Measurements from ENCODE around the gene OR2D2.
"Not testable (repeated sequence)": the region's sequence is repeated elsewhere in the genome, so short reads cannot be mapped to it uniquely, and the experiment has no call there.

OR2D2 gene, protein sequence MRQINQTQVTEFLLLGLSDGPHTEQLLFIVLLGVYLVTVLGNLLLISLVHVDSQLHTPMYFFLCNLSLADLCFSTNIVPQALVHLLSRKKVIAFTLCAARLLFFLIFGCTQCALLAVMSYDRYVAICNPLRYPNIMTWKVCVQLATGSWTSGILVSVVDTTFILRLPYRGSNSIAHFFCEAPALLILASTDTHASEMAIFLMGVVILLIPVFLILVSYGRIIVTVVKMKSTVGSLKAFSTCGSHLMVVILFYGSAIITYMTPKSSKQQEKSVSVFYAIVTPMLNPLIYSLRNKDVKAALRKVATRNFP

DNA sequence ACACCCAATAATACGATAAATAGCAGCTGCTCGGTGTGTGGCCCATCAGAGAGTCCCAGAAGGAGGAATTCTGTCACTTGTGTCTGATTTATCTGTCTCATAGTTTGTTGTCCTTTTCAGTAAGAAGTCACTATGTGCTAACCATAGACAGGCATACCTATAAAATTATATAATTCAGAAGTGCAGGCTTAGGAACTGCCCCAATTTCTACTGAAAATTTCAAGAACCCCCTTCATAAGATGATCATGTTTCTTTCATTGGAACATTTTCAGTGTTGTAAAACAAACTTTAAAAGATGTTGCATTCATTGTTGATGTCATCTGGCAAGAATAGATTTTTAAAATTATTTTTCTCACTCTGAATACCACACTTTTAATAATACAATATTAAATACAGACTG lies at the start of gene OR2D2:
Gene OR2D2 (minus strand): TSS at position 101 of the 400 bp plus-strand sequence. CDS start 0 bp downstream, at position 101.
- DNase-seq (ENCODE audit: low spot score) = no peak

DNA sequence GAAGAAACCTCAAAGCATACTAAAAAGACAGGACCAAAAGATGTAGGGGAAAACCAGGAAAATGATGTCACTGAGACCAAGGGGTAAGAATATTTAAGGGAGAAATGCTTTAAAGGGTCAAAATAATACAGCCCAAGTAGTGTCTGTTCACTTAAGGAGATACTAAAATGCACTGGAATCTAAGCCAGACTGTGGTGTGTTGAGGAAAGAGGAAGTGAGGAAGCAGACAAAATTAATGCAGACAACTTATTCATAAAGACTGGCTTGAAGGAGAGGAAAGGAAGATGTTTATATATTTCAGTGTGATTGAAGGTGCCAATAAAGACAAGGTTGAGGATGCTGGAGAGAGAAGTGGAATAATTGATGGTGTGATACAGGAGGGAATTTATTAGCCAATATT lies 49.7 kb upstream of the OR2D2 start:
- no peak for DNase-seq (ENCODE audit: low spot score)

DNA sequence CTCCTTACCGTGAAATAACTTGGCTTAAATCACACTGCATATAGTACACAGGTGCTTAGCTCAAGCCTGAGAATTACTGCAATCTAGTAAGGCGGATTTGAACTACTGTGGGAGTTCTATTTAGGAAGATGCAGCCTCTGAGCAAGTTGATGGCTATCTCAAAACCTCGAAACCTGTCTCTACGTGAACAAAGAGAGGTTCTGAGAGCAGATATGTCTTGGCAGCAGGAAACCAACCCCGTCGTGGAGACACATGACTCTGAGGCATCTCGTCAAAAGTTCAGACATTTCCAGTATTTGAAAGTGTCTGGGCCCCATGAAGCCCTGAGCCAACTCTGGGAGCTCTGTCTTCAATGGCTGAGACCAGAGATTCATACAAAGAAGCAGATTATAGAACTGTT lies 39.8 kb upstream of the OR2D2 start:
- DNase-seq (ENCODE audit: low spot score) = no peak

DNA sequence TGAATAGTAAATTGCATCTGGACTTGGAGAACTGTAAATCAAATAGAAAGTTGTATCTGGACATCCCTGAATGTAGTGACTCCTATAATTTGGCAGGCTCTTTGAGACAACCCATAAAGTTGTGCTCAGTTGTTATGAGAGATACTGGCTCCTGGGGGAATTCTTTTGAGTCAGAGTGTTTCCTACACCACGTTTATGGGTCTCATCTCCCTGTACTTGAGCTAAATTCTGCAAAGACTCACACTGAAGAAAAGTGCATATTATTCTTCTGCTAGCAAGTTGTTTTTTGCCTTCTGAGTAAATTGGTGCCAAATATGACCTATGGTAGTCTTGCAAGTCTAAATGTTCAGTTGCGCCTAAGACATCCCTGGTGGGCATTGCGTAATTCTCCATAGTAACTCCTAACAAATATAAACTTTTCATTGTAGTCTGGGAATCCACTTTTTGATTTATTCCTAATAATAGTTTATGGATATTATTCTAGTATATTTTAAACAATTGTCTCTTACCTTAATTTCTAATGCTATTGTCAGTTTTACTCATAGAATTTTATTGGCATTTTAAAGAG lies 38.9 kb upstream of the OR2D2 start:
- DNase-seq (ENCODE audit: low spot score) = no peak

DNA sequence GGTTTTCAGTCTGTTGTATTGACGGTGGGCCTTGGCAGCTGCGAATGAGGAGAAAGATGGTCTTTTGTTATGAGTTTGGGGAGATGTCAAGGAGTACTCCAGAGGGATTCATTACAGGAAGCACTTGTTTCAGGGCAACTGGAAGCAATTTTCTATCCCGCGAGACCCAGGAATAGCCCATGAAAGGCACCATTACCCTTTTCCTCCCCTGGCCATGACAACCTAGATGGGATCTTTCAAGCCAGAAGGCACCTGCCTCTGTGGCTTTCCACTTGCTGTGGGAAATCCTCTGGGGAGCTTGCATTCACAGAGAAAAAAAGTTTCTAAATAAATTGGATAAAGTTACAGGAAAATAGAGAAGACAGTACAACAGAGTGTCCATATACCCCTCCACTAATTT lies 36.6 kb upstream of the OR2D2 start:
- DNase-seq (ENCODE audit: low spot score) = no peak

DNA sequence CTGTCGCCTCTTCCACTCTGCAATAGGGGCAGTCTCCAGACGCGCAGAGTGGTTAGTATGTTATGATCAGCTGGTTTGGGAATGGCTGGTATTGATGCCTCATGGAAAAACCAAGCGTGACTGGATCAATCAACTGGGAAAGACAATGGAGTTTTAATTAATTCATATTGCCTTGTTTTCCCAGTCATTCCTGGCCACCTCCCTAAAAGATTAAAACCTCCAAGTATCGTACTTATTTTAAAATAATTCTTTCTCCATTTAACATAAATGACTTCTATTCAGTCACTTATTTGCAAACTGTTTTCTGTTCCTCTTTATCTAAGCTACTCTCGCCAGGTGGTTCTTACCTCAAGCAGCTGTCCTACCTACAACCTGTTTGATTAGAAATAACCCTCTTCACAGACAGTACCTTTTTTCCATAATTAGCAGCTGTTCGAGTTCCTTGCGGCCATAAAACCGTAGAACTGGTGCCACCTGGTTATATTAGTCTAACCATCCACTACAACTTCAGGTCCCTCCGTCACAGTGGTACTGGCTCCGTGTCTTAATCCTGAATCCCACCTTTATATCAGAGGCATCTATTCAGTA lies 34.8 kb upstream of the OR2D2 start:
- peak; percentile 70 for DNase-seq (ENCODE audit: low spot score)

DNA sequence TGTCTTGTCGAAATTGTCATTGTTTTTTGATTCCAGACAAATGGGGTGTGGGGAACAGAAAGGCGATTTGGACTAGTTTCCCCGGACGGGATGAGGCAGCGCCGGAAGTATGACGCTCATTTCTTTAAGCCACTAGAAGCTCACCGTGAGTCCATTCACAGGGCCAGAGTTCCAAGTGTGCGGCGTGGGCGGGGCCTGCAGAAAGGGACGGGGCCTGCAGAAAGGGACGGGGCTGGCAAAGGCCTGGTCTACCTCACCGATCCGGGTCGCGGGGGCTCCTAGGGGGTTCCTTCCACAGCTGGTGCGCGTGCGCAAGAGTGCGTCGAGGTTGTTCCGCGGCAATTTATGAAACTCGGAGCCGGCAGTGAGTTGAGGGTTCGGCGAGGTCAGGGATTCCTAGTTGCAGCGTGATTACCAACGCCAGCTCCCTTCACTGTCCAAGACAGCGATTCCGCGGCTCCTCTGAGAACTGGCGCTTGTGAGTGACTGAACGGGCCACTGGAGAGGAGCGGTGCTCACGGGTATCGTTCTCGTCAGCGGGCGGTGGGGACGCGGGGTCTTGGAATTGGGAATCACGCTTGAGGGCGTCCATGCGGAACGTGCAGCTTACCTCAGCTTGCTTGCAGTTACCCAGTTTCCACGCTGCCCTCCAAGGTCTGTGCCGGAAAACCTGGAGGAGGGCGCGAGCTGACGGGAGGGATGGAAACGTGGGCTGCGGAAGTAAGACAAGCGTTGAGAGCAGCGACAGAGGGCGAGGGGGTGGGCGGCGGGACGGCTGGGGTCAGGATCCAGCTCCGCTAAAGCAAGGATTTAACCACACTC lies 34.1 kb upstream of the OR2D2 start, which contains the start of gene ZNF215:
Gene ZNF215 (plus strand): TSS at position 219 of the 822 bp plus-strand sequence. CDS start 5,847 bp downstream, outside the sequence.
- peak; percentile 76 for DNase-seq (ENCODE audit: low spot score)

DNA sequence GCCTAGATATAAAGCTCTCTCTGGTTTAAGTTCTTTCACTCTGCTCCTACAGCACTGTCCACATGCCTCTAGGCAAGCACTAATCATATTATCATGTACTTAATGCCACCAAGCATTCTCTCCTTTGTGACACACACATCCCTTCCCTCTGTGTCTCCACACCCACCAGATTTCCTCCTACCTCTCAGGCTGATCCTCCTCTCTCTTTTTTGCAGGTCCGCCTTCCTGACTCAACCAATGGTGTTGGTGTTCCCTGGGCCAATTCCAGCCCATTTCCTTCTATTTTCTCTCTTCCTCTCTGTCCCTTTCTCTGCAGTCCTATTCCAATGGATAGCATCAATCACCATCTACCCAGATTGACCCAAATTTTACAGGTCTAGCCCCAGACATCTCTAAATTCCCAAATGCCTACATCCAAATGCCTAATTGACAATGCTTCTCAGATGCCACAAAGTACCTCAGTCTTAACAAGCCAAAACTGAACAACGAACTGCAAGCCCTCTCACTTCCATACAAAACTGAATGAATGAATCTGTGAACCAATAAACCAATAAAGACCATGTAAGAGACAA lies 33.4 kb upstream of the OR2D2 start:
- DNase-seq (ENCODE audit: low spot score) = no peak

DNA sequence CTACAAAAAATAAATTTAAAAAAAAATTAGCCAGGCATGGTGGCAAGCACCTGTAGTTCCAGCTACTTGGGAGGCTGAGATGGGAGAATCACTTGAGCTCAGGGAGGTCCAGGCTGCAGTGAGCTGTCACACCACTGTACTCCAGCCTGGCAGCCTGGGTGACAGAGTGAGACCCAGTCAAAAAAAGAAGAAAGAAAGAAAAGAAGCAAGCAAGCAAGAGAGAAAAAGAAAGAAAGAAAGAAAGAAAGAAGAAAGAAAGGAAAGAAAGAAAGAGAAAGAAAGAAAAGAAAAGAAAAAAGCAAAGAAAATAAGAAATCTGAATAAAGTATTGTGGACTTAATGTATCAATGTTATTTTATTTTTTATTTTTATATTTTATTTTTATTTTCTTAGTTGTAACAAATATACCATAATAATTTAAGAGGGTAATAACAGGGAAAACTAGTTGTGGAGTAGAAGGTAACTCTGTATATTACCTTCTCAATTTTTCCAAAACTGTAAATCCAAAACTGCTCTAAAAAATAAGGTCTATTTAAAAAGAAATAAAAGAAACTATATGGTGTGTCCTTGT lies 32.8 kb upstream of the OR2D2 start:
- no peak for DNase-seq (ENCODE audit: low spot score)

DNA sequence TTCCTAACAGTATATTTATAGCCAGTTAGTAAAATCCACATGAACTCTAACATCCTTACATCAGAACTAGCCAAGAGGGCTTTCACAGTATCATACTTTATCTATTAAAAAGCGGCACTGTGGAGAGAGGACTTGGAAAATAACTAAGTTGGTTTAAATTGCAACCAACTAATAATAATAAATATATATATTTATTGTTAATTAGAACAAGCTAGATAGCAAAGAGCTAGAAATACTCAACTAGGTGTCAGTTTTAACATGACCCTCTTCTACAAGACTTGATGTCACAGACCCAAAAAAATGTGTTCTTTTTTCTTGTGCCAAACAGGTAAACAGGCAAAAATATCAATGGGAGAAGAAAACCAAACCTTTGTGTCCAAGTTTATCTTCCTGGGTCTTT lies 28.4 kb upstream of the OR2D2 start, which contains the start of gene OR2D3:
Gene OR2D3 (plus strand): TSS at position 301 of the 400 bp plus-strand sequence. CDS start 0 bp downstream, at position 301.
- no peak for DNase-seq (ENCODE audit: low spot score)

DNA sequence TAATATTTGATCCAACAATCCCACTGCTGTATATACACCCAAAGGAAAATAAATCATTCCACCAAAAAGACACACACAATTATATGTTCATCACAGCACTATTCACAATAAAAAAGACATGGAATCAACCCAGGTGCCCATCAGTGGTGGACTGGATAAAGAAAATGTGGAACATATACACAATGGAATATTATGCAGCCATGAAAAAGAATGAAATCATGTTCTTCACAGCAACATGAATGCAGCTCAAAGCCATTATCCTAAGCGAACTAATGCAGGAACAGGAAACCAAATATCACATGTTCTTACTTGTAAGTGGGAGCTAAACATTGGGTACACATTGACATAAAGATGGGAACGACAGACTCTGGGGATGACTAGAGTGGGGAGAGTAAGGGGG lies 27.4 kb upstream of the OR2D2 start:
- no peak for DNase-seq (ENCODE audit: low spot score)

DNA sequence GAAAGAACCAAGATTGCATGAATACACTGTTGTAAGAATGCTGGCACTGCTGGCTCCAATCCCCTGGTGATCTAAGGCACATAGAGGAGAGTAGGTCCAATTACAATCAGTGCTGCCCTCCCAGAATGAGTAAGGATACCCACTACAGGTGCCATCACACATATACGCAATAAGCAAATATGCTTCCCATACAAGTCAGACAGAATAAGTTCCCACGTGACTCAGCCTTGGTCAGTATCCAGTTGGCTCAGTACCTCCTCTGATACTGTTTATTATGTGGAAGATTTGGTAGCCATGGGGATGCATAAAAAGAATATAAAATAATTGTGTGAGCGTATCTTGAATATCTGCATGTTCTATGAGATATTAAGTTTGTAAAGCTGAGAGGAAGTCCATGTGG lies 19.6 kb upstream of the OR2D2 start:
- DNase-seq (ENCODE audit: low spot score) = no peak

DNA sequence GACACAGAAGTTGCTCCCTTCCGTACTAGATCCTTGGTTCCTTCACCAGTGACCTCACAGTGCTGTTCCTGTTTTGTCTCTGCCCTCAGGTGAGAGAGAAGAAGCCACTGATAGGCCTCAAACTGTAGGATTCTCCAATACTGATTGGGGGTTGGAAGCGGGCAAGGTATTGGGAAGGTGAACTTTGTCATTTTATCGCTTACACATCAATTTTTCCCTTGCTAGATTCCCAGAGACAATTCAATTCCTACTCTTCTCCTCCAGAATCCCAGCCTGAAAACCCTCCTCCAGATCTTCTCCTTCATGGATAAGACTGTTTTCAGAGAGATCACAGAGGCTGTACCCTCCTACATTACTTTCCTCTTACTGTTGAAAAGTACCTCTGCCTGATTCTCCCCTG lies 19.1 kb upstream of the OR2D2 start:
- DNase-seq (ENCODE audit: low spot score) = no peak

DNA sequence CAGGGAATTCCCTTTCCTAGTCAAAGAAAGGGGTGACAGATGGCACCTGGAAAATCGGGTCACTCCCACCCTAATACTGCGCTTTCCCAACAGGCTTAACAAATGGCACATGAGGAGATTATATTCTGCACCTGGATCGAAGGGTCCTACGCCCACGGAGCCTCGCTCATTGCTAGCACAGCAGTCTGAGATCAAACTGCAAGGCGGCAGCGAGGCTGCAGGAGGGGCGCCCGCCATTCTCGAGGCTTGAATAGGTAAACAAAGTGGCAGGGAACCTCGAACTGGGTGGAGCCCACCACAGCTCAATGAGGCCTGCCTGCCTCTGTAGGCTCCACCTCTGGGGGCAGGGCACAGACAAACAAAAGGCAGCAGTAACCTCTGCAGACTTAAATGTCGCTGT lies 12.5 kb upstream of the OR2D2 start:
- DNase-seq (ENCODE audit: low spot score) = not testable (repeated sequence)

DNA sequence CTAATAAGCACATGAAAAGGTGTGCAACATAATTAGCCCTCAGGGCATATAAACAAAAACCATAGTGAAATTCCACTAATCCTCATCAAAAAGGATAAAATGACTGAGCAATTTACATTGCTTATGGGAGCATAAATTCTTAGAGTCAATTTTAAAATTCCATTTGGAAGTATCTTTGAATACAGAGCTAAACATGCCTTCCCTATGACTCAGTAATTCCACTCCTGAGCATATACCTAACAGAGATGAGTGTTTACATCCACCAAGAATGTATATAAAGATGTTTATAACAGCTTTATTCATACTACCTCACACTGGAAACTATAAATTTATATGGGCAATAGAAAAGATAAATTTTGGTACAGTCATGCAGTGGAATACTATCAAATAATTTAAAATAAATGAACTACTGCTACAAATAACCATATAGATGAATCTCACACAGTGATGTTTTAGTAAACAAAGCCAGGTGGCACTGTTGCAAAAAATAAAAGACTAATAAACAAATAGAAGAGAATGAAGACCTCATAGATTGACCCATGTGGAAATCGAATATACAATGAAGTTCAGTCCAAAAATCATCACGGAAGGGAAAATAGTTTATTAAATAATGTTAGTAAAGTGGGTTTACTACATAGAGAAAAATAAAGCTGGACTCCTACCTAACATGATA lies 8.2 kb upstream of the OR2D2 start:
- no peak for DNase-seq (ENCODE audit: low spot score)

DNA sequence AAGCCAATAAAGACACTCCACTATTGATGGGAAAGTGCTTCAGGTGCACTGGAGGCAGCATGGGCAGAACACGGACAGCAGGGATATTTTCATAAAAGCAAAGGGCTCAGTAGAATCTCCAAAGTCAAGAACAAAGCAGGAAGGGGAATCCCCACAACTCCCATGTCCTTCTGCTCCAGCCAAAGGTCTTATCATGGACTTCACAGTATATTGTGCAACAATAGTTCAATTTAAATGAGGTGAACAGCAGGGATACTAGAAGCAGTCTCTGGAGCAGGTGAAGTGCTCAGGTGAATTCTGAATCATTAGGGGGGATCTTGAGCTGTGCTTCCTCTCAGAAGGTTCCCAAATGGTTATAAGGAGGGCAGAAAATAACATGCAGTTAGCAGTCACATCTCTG lies 6.6 kb upstream of the OR2D2 start:
- DNase-seq (ENCODE audit: low spot score) = no peak

DNA sequence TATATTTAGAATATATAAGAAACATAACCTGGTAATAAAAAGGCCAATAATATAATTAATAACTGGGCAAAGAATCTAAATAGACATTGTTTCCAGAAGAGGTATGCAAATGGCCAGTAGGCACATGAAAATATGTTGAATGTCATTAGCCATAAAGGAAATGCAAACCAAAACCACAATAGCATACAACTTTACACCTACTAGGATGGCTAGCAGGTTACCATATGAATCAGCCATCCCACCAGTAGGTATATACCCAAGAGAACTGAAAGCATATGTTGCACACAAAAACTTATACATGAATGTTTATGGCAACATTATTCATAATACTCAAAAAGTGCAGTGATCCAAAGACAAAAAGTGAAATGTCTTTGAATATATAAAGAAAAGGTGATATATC lies 2.7 kb upstream of the OR2D2 start:
- DNase-seq (ENCODE audit: low spot score) = no peak

DNA sequence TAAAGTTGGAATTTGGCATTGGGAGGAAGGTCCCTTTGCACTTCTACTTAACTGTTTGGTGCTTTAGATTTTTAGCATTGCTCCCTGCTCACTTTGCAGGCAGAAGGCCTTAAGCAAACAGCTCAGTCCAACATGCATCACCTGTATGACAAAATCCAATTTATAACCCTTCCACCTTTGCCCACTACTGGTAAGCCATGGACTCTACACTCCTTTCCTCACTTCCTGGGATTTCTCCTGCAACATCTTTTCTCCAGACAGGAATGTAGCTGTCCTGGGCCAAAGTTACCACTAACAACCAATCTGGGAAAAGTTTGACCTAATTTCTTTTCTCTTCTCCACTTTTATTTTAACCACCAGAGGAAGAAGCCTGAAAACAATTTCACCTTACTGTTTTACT lies 1.8 kb upstream of the OR2D2 start:
- DNase-seq (ENCODE audit: low spot score) = no peak

DNA sequence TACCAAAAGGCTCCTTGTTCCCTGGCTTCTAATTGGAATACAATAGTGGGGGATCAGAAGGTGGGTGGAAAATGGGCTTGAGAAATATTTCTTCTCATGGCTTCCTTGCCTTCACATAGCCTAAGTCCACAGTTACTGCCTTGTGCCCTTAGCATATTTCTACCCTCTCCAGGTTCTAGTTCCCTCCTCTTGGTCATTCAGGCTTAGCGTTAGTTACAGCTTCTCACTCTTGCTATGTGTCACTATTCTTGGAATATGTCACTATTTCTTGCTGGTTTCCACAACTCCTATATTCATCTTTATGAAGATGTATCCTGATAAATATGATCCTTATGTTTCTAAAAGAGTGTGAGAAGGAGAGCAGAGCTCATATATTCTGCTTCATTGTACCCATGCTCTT lies 2.5 kb downstream of the OR2D2 start:
- no peak for DNase-seq (ENCODE audit: low spot score)

DNA sequence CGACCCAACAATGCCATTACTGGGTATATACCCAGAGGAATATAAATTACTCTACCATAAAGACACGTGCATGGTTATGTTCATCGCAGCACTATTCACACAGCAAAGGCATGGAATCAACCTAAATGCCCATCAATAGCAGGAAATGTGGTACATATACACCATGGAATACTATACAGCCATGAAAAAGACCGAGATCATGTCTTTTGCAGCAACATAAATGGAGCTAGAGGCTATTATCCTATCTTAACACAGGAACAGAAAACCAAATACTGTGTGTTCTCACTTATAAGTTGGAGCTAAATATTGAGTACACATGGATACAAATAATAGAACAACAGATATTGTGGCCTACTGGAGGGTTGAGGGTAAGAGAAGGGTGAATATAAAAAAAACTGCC lies 3.5 kb downstream of the OR2D2 start:
- no peak for DNase-seq (ENCODE audit: low spot score)

DNA sequence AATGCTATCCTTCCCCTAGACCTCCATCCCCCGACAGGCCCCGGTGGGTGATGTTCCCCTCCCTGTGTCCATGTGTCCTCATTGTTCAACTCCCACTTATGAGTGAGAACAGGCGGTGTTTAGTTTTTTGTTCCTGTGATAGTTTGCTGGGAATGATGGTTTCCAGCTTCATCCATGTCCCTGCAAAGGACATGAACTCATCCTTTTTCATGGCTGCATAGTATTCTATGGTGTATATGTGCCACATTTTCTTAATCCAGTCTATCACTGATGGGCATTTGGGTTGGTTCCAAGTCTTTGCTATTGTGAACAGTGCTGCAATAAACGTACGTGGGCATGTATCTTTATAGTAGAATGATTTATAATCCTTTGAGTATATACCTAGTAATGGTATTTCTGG lies 4.6 kb downstream of the OR2D2 start:
- DNase-seq (ENCODE audit: low spot score) = not testable (repeated sequence)
